Prostate gland (tissue), 2 donors: ENCODE data around the gene SFMBT1. TPM values are rescaled to one million over a fixed set of nuclear protein-coding genes. Genes with fewer than 3 reads are reported as not detected.

Experiments
- DNase-seq: peaks from one replicate; pipeline ENCODE4 v3.0.0-alpha.2; 2019; ENCODE audit warnings: low spot score
- H3K27ac ChIP-seq, 2 donors: fragments of 200-600 bp; sonication (generic); 2 replicates each; pipeline ENCODE4 v1.5.1; 2017 to 2019
- H3K27me3 ChIP-seq: fragments of 200-600 bp; sonication (generic); replicated peaks from 2 replicates; pipeline ENCODE4 v1.5.1; 2019; ENCODE audit not compliant: insufficient read depth
- H3K36me3 ChIP-seq, 2 donors: fragments of 200-600 bp; sonication (generic); 1 replicate in 1 of 2; 2 replicates in 1 of 2; pipeline versions ENCODE4 v1.5.1 to v1.8.1; 2017 to 2019
- H3K4me1 ChIP-seq: fragments of 200-600 bp; sonication (generic); replicated peaks from 2 replicates; pipeline ENCODE4 v1.5.1; 2019
- H3K4me3 ChIP-seq, 2 donors: fragments of 200-600 bp; sonication (generic); 2 replicates each; pipeline ENCODE4 v1.5.1; 2017 to 2019
- H3K9me3 ChIP-seq: fragments of 200-600 bp; sonication (generic); 2 replicates; pipeline ENCODE4 v1.5.1; 2017
- CTCF ChIP-seq, 4 experiments: fragments of 200-600 bp in 2 of 4; fragments of 450-650 bp in 2 of 4; sonication (generic) in 2 of 4; IDR thresholded peaks; 1 replicate in 3 of 4; 2 replicates in 1 of 4; pipeline ENCODE4 v1.5.1; 2016 to 2019; ENCODE audit warnings: antibody characterized with exemption in 4 of 4, mild to moderate bottlenecking in 2 of 4, moderate library complexity in 2 of 4
- POLR2A ChIP-seq: fragments of 450-650 bp; IDR thresholded peaks from one replicate; pipeline ENCODE4 v1.6.1; 2016; ENCODE audit warnings: antibody characterized with exemption, mild to moderate bottlenecking
- POLR2AphosphoS5 ChIP-seq: sonication (generic); formaldehyde crosslinking; IDR thresholded peaks from one replicate; pipeline ENCODE4 v1.6.1; 2017; ENCODE audit warnings: antibody characterized with exemption
- WGBS: methylation state at CpG from one replicate; pipeline ENCODE4 v1.1.5; 2018; 5-methylcytosine and 5-hydroxymethylcytosine counted together
- intact Hi-C: fragments of 100-400 bp; cut with DNase I; formaldehyde crosslinking; loops from one replicate; pipeline ENCODE4 v1.14.2; 2022
- total RNA-seq, 2 donors: library from RNA; depleted of rRNA; stranded (reverse); fragments of >200 nt; gene quantifications; one replicate each; pipeline ENCODE4 v1.1.0, GENCODE V29; 2016

SFMBT1 gene
- total RNA-seq, 2 donors from 2014 or later: 35.3 to 37.4 TPM

DNA sequence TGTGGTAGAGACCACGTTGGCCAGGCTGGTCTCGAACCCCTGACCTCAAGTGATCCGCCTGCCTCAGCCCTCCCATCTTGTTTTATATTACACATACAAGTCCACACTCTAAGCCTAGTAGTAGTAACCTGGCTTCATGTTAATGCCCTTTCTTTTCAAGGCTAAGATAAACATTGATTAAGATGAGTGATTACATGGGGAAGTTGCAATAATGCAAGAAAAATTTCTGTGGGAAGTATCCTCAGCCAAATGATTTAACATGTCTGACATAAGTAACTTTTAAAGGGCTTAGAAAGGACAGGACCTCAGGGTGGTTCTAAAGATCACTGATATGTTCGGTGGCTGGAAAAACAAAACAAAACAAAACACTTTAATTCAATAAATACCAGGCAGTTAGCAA lies 72.1 kb downstream of the SFMBT1 start:
- intact Hi-C loops: no loop called here
- Histone ChIP-seq H3K9me3 (no peaks in the 10 kb centered on the region), H3K27ac (no peak overlapping the region), H3K27me3 (no peaks in the 10 kb centered on the region), H3K4me3 (no peak overlapping the region), H3K36me3 (no peaks in the 10 kb centered on the region), H3K4me1 (no peaks in the 10 kb centered on the region)
- 84% methylated on average over 4 of the region's 4 CpGs for WGBS
- no peak for DNase-seq
- TF ChIP-seq CTCF (IDR thresholded peaks at IDR 0.05) (no peak), POLR2A (no peak), POLR2AphosphoS5 (no peak)

DNA sequence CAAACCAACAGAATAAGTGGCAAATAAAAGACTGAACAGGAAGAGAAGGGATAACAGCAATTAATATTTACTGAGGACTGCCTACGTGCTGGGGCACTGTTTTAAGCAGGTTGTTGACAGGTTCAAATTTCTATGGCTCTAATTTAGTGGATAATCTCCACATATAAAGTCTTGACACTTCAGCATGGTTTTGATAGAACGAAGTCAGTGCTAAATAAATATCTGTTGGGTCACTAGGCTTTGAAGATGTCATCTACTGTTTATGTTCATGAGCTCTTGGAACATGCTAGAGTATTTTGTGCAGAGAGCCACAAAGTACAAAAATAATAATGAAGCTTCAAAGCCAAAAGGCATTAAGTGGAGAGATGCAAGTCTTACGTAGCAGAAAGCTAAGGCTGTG lies 74.0 kb downstream of the SFMBT1 start:
- Histone ChIP-seq H3K4me3 (no peak overlapping the region), H3K36me3 (no peaks in the 10 kb centered on the region), H3K4me1 (no peaks in the 10 kb centered on the region), H3K27ac (no peak overlapping the region), H3K27me3 (no peaks in the 10 kb centered on the region), H3K9me3 (no peaks in the 10 kb centered on the region)
- TF ChIP-seq POLR2AphosphoS5: no peak
- TF ChIP-seq POLR2A: no peak
- no peak for TF ChIP-seq CTCF (IDR thresholded peaks at IDR 0.05)
- intact Hi-C loops: no loop called here
- no peak for DNase-seq
- 65% methylated on average over 3 of the region's 3 CpGs for WGBS

DNA sequence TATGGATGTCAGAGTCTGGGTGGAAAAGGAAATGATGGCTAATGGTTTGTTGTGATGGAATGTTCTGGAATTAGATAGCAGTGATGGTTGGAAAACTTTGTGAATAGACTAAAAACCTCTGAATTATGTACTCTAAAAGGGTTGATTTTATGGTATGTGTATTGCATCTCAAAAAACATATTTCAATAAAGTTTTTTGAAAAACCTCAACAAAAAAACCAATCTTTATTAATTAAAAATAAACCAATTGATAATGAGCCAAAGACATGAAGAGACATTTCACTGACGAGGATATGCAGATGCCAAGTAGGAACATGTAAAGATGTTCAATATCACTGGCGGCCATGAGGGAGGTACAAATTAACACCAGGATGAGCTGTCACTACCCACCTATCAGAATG lies 78.5 kb downstream of the SFMBT1 start:
- intact Hi-C loops: no loop called here
- Histone ChIP-seq H3K36me3 (no peaks in the 10 kb centered on the region), H3K27ac (no peak overlapping the region), H3K27me3 (no peaks in the 10 kb centered on the region), H3K4me1 (no peaks in the 10 kb centered on the region), H3K4me3 (no peak overlapping the region), H3K9me3 (no peaks in the 10 kb centered on the region)
- WGBS: 95% methylated on average over 2 of the region's 2 CpGs
- TF ChIP-seq POLR2A (no peak), POLR2AphosphoS5 (no peak), CTCF (IDR thresholded peaks at IDR 0.05) (no peak)
- no peak for DNase-seq

DNA sequence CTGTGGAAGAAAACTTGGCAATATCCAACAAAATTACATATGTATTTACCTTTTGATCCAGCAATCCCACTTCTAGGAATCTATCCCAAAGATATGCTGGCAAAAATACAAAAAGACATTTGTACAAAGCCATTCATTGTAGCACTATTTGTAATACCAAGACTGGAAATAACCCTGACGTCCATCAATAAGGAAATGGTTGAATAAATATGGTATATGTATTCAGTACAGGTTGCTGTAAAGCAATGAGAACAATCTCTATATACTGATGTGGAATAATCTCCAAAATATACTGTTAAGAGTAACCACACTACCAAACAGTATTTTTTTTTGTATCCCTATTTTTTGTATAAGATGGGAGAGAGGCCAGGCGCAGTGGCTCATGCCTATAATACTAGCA lies 83.7 kb downstream of the SFMBT1 start:
- intact Hi-C loops: no loop called here
- WGBS: 76% methylated on average over 2 of the region's 2 CpGs
- H3K27me3 ChIP-seq: no peaks in the 10 kb centered on the region
- no peaks in the 10 kb centered on the region for H3K36me3 ChIP-seq
- no peaks in the 10 kb centered on the region for H3K4me1 ChIP-seq
- DNase-seq: no peak
- H3K27ac ChIP-seq: no peak overlapping the region
- no peaks in the 10 kb centered on the region for H3K9me3 ChIP-seq
- no peak overlapping the region for H3K4me3 ChIP-seq
- no peak for TF ChIP-seq CTCF (IDR thresholded peaks at IDR 0.05)
- no peak for TF ChIP-seq POLR2A
- TF ChIP-seq POLR2AphosphoS5: no peak

- intact Hi-C loops: no loop called here
- Histone ChIP-seq H3K4me1 (no peaks in the 10 kb centered on the region), H3K9me3 (no peaks in the 10 kb centered on the region), H3K4me3 (no peak overlapping the region), H3K36me3 (no peaks in the 10 kb centered on the region), H3K27ac (no peak overlapping the region), H3K27me3 (no peaks in the 10 kb centered on the region)
- DNase-seq: no peak
- WGBS: 96% methylated on average over 2 of the region's 2 CpGs
- no peak for TF ChIP-seq CTCF (IDR thresholded peaks at IDR 0.05)
- TF ChIP-seq POLR2AphosphoS5: no peak
- no peak for TF ChIP-seq POLR2A
Observed at GRCh38 chr3:52959773-52960172, 86.1 kb downstream of the SFMBT1 start.
